ENCODE data around the gene HNRNPM. TPM values are rescaled to one million over a fixed set of nuclear protein-coding genes. Genes with fewer than 3 reads are reported as not detected.

The HNRNPM gene
- total and polyA plus RNA-seq, 2 donors (not counting 1 experiment from before 2014, with no cell fraction given) = 137 to 221 TPM

DNA sequence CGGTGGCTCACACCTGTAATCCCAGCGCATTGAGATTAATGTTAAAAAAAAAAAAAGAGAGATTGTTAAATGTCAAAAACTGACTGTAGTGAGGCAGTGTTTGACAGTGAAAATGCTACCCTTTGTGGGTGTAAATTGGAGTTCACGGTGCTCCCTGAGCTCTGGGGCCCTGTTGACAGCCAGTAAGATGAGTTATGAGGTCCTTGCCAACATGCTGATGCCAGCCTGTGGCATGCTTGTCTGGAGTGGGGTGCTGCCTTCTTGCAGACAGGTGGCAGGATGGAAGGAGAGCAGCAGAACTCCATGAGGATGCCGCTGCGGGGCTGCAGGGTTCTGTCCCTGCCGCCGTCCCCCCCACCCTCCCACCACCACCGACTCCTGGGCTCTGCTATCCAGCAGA, 31.7 kb downstream of the HNRNPM start:
- no peak overlapping the region for H3K9ac ChIP-seq (ENCODE audit: low read length)
- ChIA-PET CTCF (interaction anchor here (1.7 kb wide), 1 partner anchor 103 kb away, joined by 6 read pairs; no protein-coding TSS in a partner anchor), POLR2A (no interaction called here)
- no peak overlapping the region for H3K4me3 ChIP-seq (ENCODE audit: control extremely low read depth in 1 of 5, extremely low read depth in 1 of 5, insufficient read depth in 1 of 5, low read depth in 2 of 5, low read length in 4 of 5)
- ATAC-seq (ENCODE audit: low read depth) (no peak), DNase-seq (no peak)
- H3K27ac Mint-ChIP-seq = peak overlapping the region; percentile 32
- H3K36me3 ChIP-seq (replicated peaks in 1 of 2; ENCODE audit: control extremely low read depth in 1 of 2, control insufficient read depth in 1 of 2, extremely low read depth in 1 of 2, insufficient read depth in 2 of 2, low read length in 1 of 2) = peaks cover 14 to 69% of the 10 kb centered on the region in 2 experiments
- 81% methylated on average over 3 of the region's 8 CpGs for WGBS (ENCODE audit: insufficient coverage)
- no peaks in the 10 kb centered on the region for H3K9me3 ChIP-seq (ENCODE audit: control extremely low read depth in 1 of 3, control insufficient read depth in 2 of 3, insufficient read depth in 1 of 3, low read length in 2 of 3)
- peaks cover 34 to 45% of the 10 kb centered on the region in 2 donors for H3K4me1 ChIP-seq (ENCODE audit: control insufficient read depth in 2 of 2, insufficient read depth in 2 of 2, low read length in 2 of 2)
- no peak overlapping the region for H3K4me3 Mint-ChIP-seq
- H3K27me3 ChIP-seq (replicated peaks in 1 of 4; ENCODE audit: control extremely low read depth in 1 of 4, control insufficient read depth in 3 of 4, insufficient read depth in 4 of 4, low read length in 3 of 4) = no peaks in the 10 kb centered on the region
- no peaks in the 10 kb centered on the region for H3K27me3 Mint-ChIP-seq
- peak overlapping the region in 1 of 2 donors; percentile 27 for H3K27ac ChIP-seq (ENCODE audit: low read length in 2 of 2)
- no peaks in the 10 kb centered on the region for H3K9me3 Mint-ChIP-seq (ENCODE audit: insufficient read depth)
- no peak for TF ChIP-seq EZH2 (IDR thresholded peaks at IDR 0.05; ENCODE audit: borderline replicate concordance, insufficient read depth, low read depth, low read length, poor library complexity, severe bottlenecking)
- TF ChIP-seq, protein P1, sequence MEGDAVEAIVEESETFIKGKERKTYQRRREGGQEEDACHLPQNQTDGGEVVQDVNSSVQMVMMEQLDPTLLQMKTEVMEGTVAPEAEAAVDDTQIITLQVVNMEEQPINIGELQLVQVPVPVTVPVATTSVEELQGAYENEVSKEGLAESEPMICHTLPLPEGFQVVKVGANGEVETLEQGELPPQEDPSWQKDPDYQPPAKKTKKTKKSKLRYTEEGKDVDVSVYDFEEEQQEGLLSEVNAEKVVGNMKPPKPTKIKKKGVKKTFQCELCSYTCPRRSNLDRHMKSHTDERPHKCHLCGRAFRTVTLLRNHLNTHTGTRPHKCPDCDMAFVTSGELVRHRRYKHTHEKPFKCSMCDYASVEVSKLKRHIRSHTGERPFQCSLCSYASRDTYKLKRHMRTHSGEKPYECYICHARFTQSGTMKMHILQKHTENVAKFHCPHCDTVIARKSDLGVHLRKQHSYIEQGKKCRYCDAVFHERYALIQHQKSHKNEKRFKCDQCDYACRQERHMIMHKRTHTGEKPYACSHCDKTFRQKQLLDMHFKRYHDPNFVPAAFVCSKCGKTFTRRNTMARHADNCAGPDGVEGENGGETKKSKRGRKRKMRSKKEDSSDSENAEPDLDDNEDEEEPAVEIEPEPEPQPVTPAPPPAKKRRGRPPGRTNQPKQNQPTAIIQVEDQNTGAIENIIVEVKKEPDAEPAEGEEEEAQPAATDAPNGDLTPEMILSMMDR (IDR thresholded peaks at IDR 0.05) = no peak
- H3K79me2 ChIP-seq (ENCODE audit: control insufficient read depth, insufficient read depth, low read length) = peaks cover 64% of the 10 kb centered on the region
- H3K4me2 ChIP-seq (replicated peaks; ENCODE audit: low read depth, low read length, poor library complexity, severe bottlenecking) = no peak overlapping the region
- H4K20me1 ChIP-seq (ENCODE audit: control insufficient read depth, insufficient read depth, low read length, poor library complexity, severe bottlenecking) = peaks cover 85% of the 10 kb centered on the region
- no peak overlapping the region for H2AFZ ChIP-seq (ENCODE audit: insufficient read depth, low read depth, low read length, poor library complexity, severe bottlenecking)
- intact Hi-C loops (cut with micrococcal nuclease) = no loop called here
- H3K4me1 Mint-ChIP-seq = peaks cover 53% of the 10 kb centered on the region

DNA sequence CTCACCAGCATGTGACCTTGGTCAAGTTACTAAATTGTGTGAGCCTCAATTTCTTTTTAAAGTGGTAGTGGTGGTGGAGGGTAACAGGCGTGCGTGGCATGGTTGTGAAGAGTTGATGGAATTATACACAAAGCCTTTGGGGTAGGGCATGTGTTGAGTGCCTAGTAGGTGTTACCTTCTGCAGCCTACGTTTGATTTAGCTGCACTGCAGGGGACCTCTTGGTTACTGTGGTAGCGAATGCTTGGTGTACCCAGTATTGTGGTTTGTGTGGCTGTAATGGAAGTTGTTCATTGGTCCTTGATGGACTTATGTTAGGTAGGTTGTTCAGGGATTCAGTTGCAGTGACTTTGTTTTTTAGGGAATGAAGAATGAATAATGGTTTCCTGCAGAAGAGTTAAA, 33.1 kb downstream of the HNRNPM start:
- Mint-ChIP-seq H3K27ac (peak overlapping the region; percentile 82), H3K27me3 (no peaks in the 10 kb centered on the region), H3K4me3 (no peak overlapping the region), H3K4me1 (peaks cover 47% of the 10 kb centered on the region), H3K9me3 (ENCODE audit: insufficient read depth) (no peaks in the 10 kb centered on the region)
- intact Hi-C loops (cut with micrococcal nuclease) = no loop called here
- no peak overlapping the region for H3K4me3 ChIP-seq (ENCODE audit: control extremely low read depth in 1 of 5, extremely low read depth in 1 of 5, insufficient read depth in 1 of 5, low read depth in 2 of 5, low read length in 4 of 5)
- H3K27me3 ChIP-seq (replicated peaks in 1 of 4; ENCODE audit: control extremely low read depth in 1 of 4, control insufficient read depth in 3 of 4, insufficient read depth in 4 of 4, low read length in 3 of 4) = no peaks in the 10 kb centered on the region
- peaks cover 25 to 36% of the 10 kb centered on the region in 2 donors for H3K4me1 ChIP-seq (ENCODE audit: control insufficient read depth in 2 of 2, insufficient read depth in 2 of 2, low read length in 2 of 2)
- H3K4me2 ChIP-seq (replicated peaks; ENCODE audit: low read depth, low read length, poor library complexity, severe bottlenecking) = no peak overlapping the region
- no peak for ATAC-seq (ENCODE audit: low read depth)
- no peak overlapping the region for H3K27ac ChIP-seq (ENCODE audit: low read length in 2 of 2)
- no peak for DNase-seq
- peaks cover 75% of the 10 kb centered on the region for H3K79me2 ChIP-seq (ENCODE audit: control insufficient read depth, insufficient read depth, low read length)
- 93% methylated on average over 4 of the region's 4 CpGs for WGBS (ENCODE audit: insufficient coverage)
- ChIA-PET POLR2A (no interaction called here), CTCF (interaction anchor here (0.8 kb wide), 1 partner anchor 124 kb away, joined by 3 read pairs; no protein-coding TSS in a partner anchor)
- H3K36me3 ChIP-seq (replicated peaks in 1 of 2; ENCODE audit: control extremely low read depth in 1 of 2, control insufficient read depth in 1 of 2, extremely low read depth in 1 of 2, insufficient read depth in 2 of 2, low read length in 1 of 2) = peaks cover 10 to 67% of the 10 kb centered on the region in 2 experiments
- peaks cover 93% of the 10 kb centered on the region for H4K20me1 ChIP-seq (ENCODE audit: control insufficient read depth, insufficient read depth, low read length, poor library complexity, severe bottlenecking)
- no peak for TF ChIP-seq EZH2 (IDR thresholded peaks at IDR 0.05; ENCODE audit: borderline replicate concordance, insufficient read depth, low read depth, low read length, poor library complexity, severe bottlenecking)
- TF ChIP-seq, protein P1 (IDR thresholded peaks at IDR 0.05) = no peak
- no peaks in the 10 kb centered on the region for H3K9me3 ChIP-seq (ENCODE audit: control extremely low read depth in 1 of 3, control insufficient read depth in 2 of 3, insufficient read depth in 1 of 3, low read length in 2 of 3)
- H2AFZ ChIP-seq (ENCODE audit: insufficient read depth, low read depth, low read length, poor library complexity, severe bottlenecking) = no peak overlapping the region
- no peak overlapping the region for H3K9ac ChIP-seq (ENCODE audit: low read length)

All from B cell (primary cell).